HepG2 (cell line): ENCODE results near the gene GNG7. TPM values are rescaled to one million over a fixed set of nuclear protein-coding genes. Genes with fewer than 3 reads are reported as not detected.

Experiments used
- ARID2 ChIP-seq: sonication (generic); formaldehyde crosslinking; IDR thresholded peaks from 2 replicates; pipeline ENCODE4 v1.8.1; 2022; ENCODE audit warnings: mild to moderate bottlenecking, missing genetic modification reagents, borderline replicate concordance
- DR1 ChIP-seq: sonication (generic); formaldehyde crosslinking; IDR thresholded peaks from 2 replicates; pipeline ENCODE4 v1.8.0; 2021; ENCODE audit warnings: mild to moderate bottlenecking, missing genetic modification reagents, inconsistent platforms
- FOXK1 ChIP-seq: sonication (generic); formaldehyde crosslinking; IDR thresholded peaks from 2 replicates; pipeline ENCODE4 v1.4.0; 2020; ENCODE audit warnings: low read depth, missing genetic modification reagents, borderline replicate concordance
- FOXO1 ChIP-seq: sonication (generic); formaldehyde crosslinking; IDR thresholded peaks from 2 replicates; pipeline ENCODE4 v1.4.0; 2020; ENCODE audit warnings: missing genetic modification reagents
- ISL2 ChIP-seq: sonication (generic); formaldehyde crosslinking; IDR thresholded peaks from 2 replicates; pipeline ENCODE4 v1.5.0; 2020; ENCODE audit warnings: missing genetic modification reagents
- JUNB ChIP-seq: sonication (generic); formaldehyde crosslinking; IDR thresholded peaks from 2 replicates; pipeline ENCODE4 v1.8.0; 2022; ENCODE audit warnings: missing genetic modification reagents, mild to moderate bottlenecking, borderline replicate concordance
- MLLT10 ChIP-seq: sonication (generic); formaldehyde crosslinking; IDR thresholded peaks from 2 replicates; pipeline ENCODE4 v1.4.0; 2020; ENCODE audit warnings: missing genetic modification reagents
- NFKBIZ ChIP-seq: IDR thresholded peaks from 2 replicates; pipeline ENCODE4 v1.6.1; 2018; ENCODE audit warnings: missing genetic modification reagents, missing compliant biosample characterization
- NR3C1 ChIP-seq: sonication (generic); formaldehyde crosslinking; IDR thresholded peaks from 2 replicates; pipeline ENCODE4 v1.4.0; 2020; ENCODE audit warnings: missing genetic modification reagents
- POLR2AphosphoS5 ChIP-seq: IDR thresholded peaks from 2 replicates; pipeline ENCODE4 v1.6.1; 2012; ENCODE audit warnings: low read depth, low read length
- YEATS4 ChIP-seq: sonication (generic); formaldehyde crosslinking; IDR thresholded peaks from 2 replicates; pipeline ENCODE4 v1.4.0; 2020; ENCODE audit warnings: missing genetic modification reagents, borderline replicate concordance
- ZEB1 ChIP-seq: IDR thresholded peaks from 2 replicates; pipeline ENCODE4 v1.6.1; 2012; ENCODE audit warnings: mild to moderate bottlenecking, low read depth, inconsistent platforms; ENCODE audit not compliant: insufficient replicate concordance
- ZMYM2 ChIP-seq: sonication (generic); formaldehyde crosslinking; IDR thresholded peaks from 2 replicates; pipeline ENCODE4 v1.8.0; 2022; ENCODE audit warnings: mild to moderate bottlenecking, missing genetic modification reagents
- ZNF124 ChIP-seq: sonication (generic); formaldehyde crosslinking; IDR thresholded peaks from 2 replicates; pipeline ENCODE4 v1.4.0; 2020; ENCODE audit warnings: missing genetic modification reagents
- ZNF484 ChIP-seq: sonication (generic); formaldehyde crosslinking; IDR thresholded peaks from 2 replicates; pipeline ENCODE4 v1.5.1; 2020; ENCODE audit warnings: mild to moderate bottlenecking, low read depth, missing genetic modification reagents, borderline replicate concordance
- ZNF589 ChIP-seq: sonication (generic); formaldehyde crosslinking; conservative IDR thresholded peaks from 2 replicates; pipeline ENCODE4 v1.8.0; 2022; ENCODE audit warnings: mild to moderate bottlenecking, moderate library complexity, missing genetic modification reagents
- ZNF790 ChIP-seq: sonication (generic); formaldehyde crosslinking; IDR thresholded peaks from 2 replicates; pipeline ENCODE4 v1.8.0; 2022; ENCODE audit warnings: missing genetic modification reagents, mild to moderate bottlenecking, borderline replicate concordance
- ZNF878 ChIP-seq: sonication (generic); formaldehyde crosslinking; IDR thresholded peaks from 2 replicates; pipeline ENCODE4 v1.8.1; 2023; ENCODE audit warnings: mild to moderate bottlenecking, missing genetic modification reagents, moderate library complexity
- polyA plus RNA-seq, 8 experiments: library from polyadenylated mRNA; depleted of rRNA in 3 of 8; stranded (reverse) in 7 of 8; unstranded in 1 of 8; fragments of >200 nt; fragmentation: Illumina TruSeq in 4 of 8; extraction: Trizol in 4 of 8; gene quantifications; 2 replicates each; pipeline versions ENCODE4 v1.2.1 to v1.2.3, GENCODE V29; 2011 to 2016; ENCODE audit warnings: low read depth in 4 of 8, missing spikeins in 1 of 8, mixed read lengths in 1 of 8; ENCODE audit not compliant: insufficient read depth in 1 of 8
- total RNA-seq, 5 experiments: library from RNA; depleted of rRNA; stranded (reverse); fragments of >200 nt; fragmentation: Illumina TruSeq; extraction: Trizol; gene quantifications; 2 replicates each; pipeline ENCODE4 v1.2.3, GENCODE V29; 2016; ENCODE audit warnings: low read depth in 1 of 5
- TF ChIP-seq, protein P1 (sequence below): sonication (generic); formaldehyde crosslinking; IDR thresholded peaks from 2 replicates; pipeline ENCODE4 v1.4.0; 2020; ENCODE audit warnings: low read depth, mild to moderate bottlenecking, missing genetic modification reagents
- TF ChIP-seq, protein P2 (sequence below): sonication (generic); formaldehyde crosslinking; IDR thresholded peaks from 2 replicates; pipeline ENCODE4 v1.5.1; 2020; ENCODE audit warnings: mild to moderate bottlenecking, missing genetic modification reagents, borderline replicate concordance
- TF ChIP-seq, protein P3 (sequence below): IDR thresholded peaks from 2 replicates; pipeline ENCODE4 v1.6.1; 2016; ENCODE audit warnings: mild to moderate bottlenecking, missing biosample characterization, missing genetic modification reagents

The GNG7 gene
- total and polyA plus RNA-seq, 2 of the 13 experiments (the other 11 are each of a cell fraction or from before 2014, with no cell fraction given), result 1.4 to 3.3 TPM

DNA sequence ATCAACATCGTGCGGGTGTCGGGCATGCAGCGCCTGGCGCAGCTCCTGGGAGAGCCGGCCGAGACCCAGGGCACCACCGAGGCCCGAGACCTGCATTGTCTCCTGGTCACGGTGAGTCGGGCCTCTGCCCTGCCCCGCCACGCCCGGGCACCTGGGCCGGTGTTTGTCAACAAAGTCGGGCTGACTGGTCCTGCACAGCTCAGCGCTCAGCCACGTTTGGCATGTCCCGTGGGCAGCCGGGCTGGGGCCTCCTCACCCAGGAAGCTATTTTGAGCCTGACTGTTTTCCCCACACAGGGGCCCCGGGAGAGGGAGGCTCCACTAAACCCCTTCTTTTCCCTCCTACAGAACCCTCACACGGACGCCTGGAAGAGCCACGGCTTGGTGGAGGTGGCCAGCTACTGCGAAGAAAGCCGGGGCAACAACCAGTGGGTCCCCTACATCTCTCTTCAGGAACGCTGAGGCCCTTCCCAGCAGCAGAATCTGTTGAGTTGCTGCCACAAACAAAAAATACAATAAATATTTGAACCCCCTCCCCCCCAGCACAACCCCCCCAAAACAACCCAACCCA lies 225.3 kb downstream of the GNG7 start (continued):
- no peak for TF ChIP-seq ZMYM2 (CRISPR knock-in tag)
- TF ChIP-seq, protein P1, sequence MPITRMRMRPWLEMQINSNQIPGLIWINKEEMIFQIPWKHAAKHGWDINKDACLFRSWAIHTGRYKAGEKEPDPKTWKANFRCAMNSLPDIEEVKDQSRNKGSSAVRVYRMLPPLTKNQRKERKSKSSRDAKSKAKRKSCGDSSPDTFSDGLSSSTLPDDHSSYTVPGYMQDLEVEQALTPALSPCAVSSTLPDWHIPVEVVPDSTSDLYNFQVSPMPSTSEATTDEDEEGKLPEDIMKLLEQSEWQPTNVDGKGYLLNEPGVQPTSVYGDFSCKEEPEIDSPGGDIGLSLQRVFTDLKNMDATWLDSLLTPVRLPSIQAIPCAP (CRISPR knock-in tag), result no peak
- TF ChIP-seq, protein P2, sequence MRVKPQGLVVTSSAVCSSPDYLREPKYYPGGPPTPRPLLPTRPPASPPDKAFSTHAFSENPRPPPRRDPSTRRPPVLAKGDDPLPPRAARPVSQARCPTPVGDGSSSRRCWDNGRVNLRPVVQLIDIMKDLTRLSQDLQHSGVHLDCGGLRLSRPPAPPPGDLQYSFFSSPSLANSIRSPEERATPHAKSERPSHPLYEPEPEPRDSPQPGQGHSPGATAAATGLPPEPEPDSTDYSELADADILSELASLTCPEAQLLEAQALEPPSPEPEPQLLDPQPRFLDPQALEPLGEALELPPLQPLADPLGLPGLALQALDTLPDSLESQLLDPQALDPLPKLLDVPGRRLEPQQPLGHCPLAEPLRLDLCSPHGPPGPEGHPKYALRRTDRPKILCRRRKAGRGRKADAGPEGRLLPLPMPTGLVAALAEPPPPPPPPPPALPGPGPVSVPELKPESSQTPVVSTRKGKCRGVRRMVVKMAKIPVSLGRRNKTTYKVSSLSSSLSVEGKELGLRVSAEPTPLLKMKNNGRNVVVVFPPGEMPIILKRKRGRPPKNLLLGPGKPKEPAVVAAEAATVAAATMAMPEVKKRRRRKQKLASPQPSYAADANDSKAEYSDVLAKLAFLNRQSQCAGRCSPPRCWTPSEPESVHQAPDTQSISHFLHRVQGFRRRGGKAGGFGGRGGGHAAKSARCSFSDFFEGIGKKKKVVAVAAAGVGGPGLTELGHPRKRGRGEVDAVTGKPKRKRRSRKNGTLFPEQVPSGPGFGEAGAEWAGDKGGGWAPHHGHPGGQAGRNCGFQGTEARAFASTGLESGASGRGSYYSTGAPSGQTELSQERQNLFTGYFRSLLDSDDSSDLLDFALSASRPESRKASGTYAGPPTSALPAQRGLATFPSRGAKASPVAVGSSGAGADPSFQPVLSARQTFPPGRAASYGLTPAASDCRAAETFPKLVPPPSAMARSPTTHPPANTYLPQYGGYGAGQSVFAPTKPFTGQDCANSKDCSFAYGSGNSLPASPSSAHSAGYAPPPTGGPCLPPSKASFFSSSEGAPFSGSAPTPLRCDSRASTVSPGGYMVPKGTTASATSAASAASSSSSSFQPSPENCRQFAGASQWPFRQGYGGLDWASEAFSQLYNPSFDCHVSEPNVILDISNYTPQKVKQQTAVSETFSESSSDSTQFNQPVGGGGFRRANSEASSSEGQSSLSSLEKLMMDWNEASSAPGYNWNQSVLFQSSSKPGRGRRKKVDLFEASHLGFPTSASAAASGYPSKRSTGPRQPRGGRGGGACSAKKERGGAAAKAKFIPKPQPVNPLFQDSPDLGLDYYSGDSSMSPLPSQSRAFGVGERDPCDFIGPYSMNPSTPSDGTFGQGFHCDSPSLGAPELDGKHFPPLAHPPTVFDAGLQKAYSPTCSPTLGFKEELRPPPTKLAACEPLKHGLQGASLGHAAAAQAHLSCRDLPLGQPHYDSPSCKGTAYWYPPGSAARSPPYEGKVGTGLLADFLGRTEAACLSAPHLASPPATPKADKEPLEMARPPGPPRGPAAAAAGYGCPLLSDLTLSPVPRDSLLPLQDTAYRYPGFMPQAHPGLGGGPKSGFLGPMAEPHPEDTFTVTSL, result no peak
- TF ChIP-seq FOXK1, result 0 out of 2 replicates have a peak, but pooled peaks have one; percentile 24
- no peak for TF ChIP-seq ZEB1
- 0 out of 2 replicates have a peak, but pooled peaks have one; percentile 58 for TF ChIP-seq ARID2 (CRISPR knock-in tag)
- TF ChIP-seq FOXO1 (CRISPR knock-in tag), result no peak
- TF ChIP-seq ZNF124 (CRISPR knock-in tag), result no peak
- TF ChIP-seq, protein P3, sequence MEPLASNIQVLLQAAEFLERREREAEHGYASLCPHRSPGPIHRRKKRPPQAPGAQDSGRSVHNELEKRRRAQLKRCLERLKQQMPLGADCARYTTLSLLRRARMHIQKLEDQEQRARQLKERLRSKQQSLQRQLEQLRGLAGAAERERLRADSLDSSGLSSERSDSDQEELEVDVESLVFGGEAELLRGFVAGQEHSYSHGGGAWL (CRISPR knock-in tag), result 0 out of 2 replicates have a peak, but pooled peaks have one; percentile 14
- TF ChIP-seq NFKBIZ (CRISPR knock-in tag), result no peak
- TF ChIP-seq DR1 (CRISPR knock-in tag), result no peak
- no peak for TF ChIP-seq ZNF790 (CRISPR knock-in tag)
- no peak for TF ChIP-seq ZNF589 (CRISPR knock-in tag)
- TF ChIP-seq JUNB (CRISPR knock-in tag), result no peak
- no peak for TF ChIP-seq YEATS4 (CRISPR knock-in tag)
- no peak for TF ChIP-seq POLR2AphosphoS5
- no peak for TF ChIP-seq ISL2
- TF ChIP-seq MLLT10 (CRISPR knock-in tag), result no peak
- no peak for TF ChIP-seq NR3C1 (CRISPR knock-in tag)
- no peak for TF ChIP-seq ZNF878
- no peak for TF ChIP-seq ZNF484 (CRISPR knock-in tag)
